ENCODE data around the gene SMARCA2.

GRCh38 chr9:2215921-2216441 is 200.8 kb downstream of the SMARCA2 start:
- TF ChIP-seq CTCF (IDR thresholded peaks at IDR 0.05) (no peak), POLR2A (IDR thresholded peaks at IDR 0.05) (no peak), EP300 (IDR thresholded peaks at IDR 0.05) (no peak), POLR2AphosphoS5 (IDR thresholded peaks at IDR 0.05) (no peak)

Data from upper lobe of left lung (tissue), 4 donors.